HT-29 (cell line): ENCODE results near the gene ITGAD. TPM values are rescaled to one million over a fixed set of nuclear protein-coding genes. Genes with fewer than 3 reads are reported as not detected.
"Not testable (repeated sequence)": the region's sequence is repeated elsewhere in the genome, so short reads cannot be mapped to it uniquely, and the experiment has no call there.

Experiments used
- DNase-seq: peaks from one replicate; pipeline ENCODE4 v3.0.0-alpha.2; 2015; ENCODE audit warnings: low spot score
- total RNA-seq: library from RNA; depleted of rRNA; stranded (reverse); fragments of >200 nt; shearing (Covaris generic); gene quantifications from 2 replicates; pipeline ENCODE4 v1.2.3, GENCODE V29; 2014

Gene ITGAD
- total RNA-seq, 1 experiment from 2014 or later = not detected

GRCh38 chr16:31403590-31404352, 10.6 kb downstream of the ITGAD start:
- no peak for DNase-seq

- DNase-seq = no peak
Observed at GRCh38 chr16:31404353-31405064, 11.4 kb downstream of the ITGAD start.

GRCh38 chr16:31407406-31407805, 14.3 kb downstream of the ITGAD start:
- no peak for DNase-seq

- peak; percentile 11 for DNase-seq
Observed at GRCh38 chr16:31409433-31409832, 16.3 kb downstream of the ITGAD start.

GRCh38 chr16:31410082-31410481, 16.9 kb downstream of the ITGAD start:
- no peak for DNase-seq

- no peak for DNase-seq
Observed at GRCh38 chr16:31411024-31411844, 18.1 kb downstream of the ITGAD start.

GRCh38 chr16:31412750-31413149, 19.6 kb downstream of the ITGAD start:
- no peak for DNase-seq

GRCh38 chr16:31413381-31413780, 20.2 kb downstream of the ITGAD start:
- no peak for DNase-seq

- no peak for DNase-seq
Observed at GRCh38 chr16:31413943-31414342, 20.8 kb downstream of the ITGAD start.

- DNase-seq = no peak
Observed at GRCh38 chr16:31414706-31415105, 21.6 kb downstream of the ITGAD start.

- no peak for DNase-seq
Observed at GRCh38 chr16:31416371-31416770, 23.2 kb downstream of the ITGAD start.

GRCh38 chr16:31417036-31417435, 23.9 kb downstream of the ITGAD start:
- DNase-seq = not testable (repeated sequence)

GRCh38 chr16:31417916-31418315, 24.8 kb downstream of the ITGAD start:
- DNase-seq = no peak

- DNase-seq = no peak
Observed at GRCh38 chr16:31420037-31420436, 26.9 kb downstream of the ITGAD start.

- no peak for DNase-seq
Observed at GRCh38 chr16:31421587-31421986, 28.5 kb downstream of the ITGAD start.

- no peak for DNase-seq
Observed at GRCh38 chr16:31423241-31423640, 30.1 kb downstream of the ITGAD start.

- DNase-seq = no peak
Observed at GRCh38 chr16:31423801-31424200, 30.7 kb downstream of the ITGAD start.

- no peak for DNase-seq
Observed at GRCh38 chr16:31427441-31428278, 34.5 kb downstream of the ITGAD start.

GRCh38 chr16:31428279-31428597, 35.1 kb downstream of the ITGAD start, which contains the start of gene COX6A2:
COX6A2 (minus strand) TSS chr16:31428360; CDS start chr16:31428325, 35 bp downstream.
- DNase-seq = no peak

GRCh38 chr16:31428638-31429247, 35.6 kb downstream of the ITGAD start:
- no peak for DNase-seq

- no peak for DNase-seq
Observed at GRCh38 chr16:31429314-31429713, 36.2 kb downstream of the ITGAD start.
